Measurements from ENCODE around the gene AMIGO2. TPM values are rescaled to one million over a fixed set of nuclear protein-coding genes. Genes with fewer than 3 reads are reported as not detected.

Gene AMIGO2
- total RNA-seq, 4 donors from 2014 or later: 4.5 to 6.7 (median 6.6) TPM

Other genes with a start within 250 kb of the AMIGO2 start
- 10 to 100 TPM in 1 of 4 donors, 1 to 10 TPM in 2, not detected in 1; 2.7 to 52.0 (median 3.0) TPM for gene PCED1B, start 338 bp downstream of the AMIGO2 start, total RNA-seq